HEK293T (cell line): ENCODE data around the gene C22orf42.
"Not testable (repeated sequence)": the region's sequence is repeated elsewhere in the genome, so short reads cannot be mapped to it uniquely, and the experiment has no call there.

ENCODE experiments used
- CTCF ChIA-PET: fragments of 350-600 bp; formaldehyde crosslinking; extraction: SDS; loops from one replicate; lab custom pipeline; 2021; ENCODE audit warnings: antibody characterized with exemption, inconsistent platforms; lab: Yijun Ruan, JAX
- POLR2A ChIA-PET: fragments of 350-600 bp; formaldehyde crosslinking; extraction: SDS; loops from one replicate; lab custom pipeline; 2020; ENCODE audit warnings: antibody characterized with exemption, inconsistent platforms; lab: Yijun Ruan, JAX
- DNase-seq: peaks from one replicate; pipeline ENCODE4 v3.0.0; 2012; ENCODE audit warnings: mixed read lengths; ENCODE audit errors: extremely low spot score
- ARNT ChIP-seq: fragments of 450-650 bp; IDR thresholded peaks from 2 replicates; pipeline ENCODE4 v1.6.1; 2017; ENCODE audit warnings: mild to moderate bottlenecking
- BHLHE40 ChIP-seq: fragments of 450-650 bp; IDR thresholded peaks from 2 replicates; pipeline ENCODE4 v1.6.1; 2016; ENCODE audit warnings: mild to moderate bottlenecking, moderate library complexity, borderline replicate concordance
- CTBP1 ChIP-seq: fragments of 450-650 bp; IDR thresholded peaks from 2 replicates; pipeline ENCODE4 v1.6.1; 2016; ENCODE audit warnings: borderline replicate concordance
- ELF4 ChIP-seq: fragments of 450-650 bp; IDR thresholded peaks from 2 replicates; pipeline ENCODE4 v1.6.1; 2017; ENCODE audit warnings: antibody characterized with exemption
- FOXA1 ChIP-seq: fragments of 450-650 bp; IDR thresholded peaks from 2 replicates; pipeline ENCODE4 v1.6.1; 2016; ENCODE audit warnings: mild to moderate bottlenecking
- FOXK2 ChIP-seq: fragments of 450-650 bp; IDR thresholded peaks from 2 replicates; pipeline ENCODE4 v1.6.1; 2016; ENCODE audit warnings: mild to moderate bottlenecking
- FOXM1 ChIP-seq: fragments of 450-650 bp; IDR thresholded peaks from 2 replicates; pipeline ENCODE4 v1.6.1; 2017; ENCODE audit warnings: mild to moderate bottlenecking, borderline replicate concordance
- HDGF ChIP-seq: fragments of 450-650 bp; IDR thresholded peaks from 2 replicates; pipeline ENCODE4 v1.6.1; 2017; ENCODE audit warnings: antibody characterized with exemption, borderline replicate concordance
- L3MBTL2 ChIP-seq: fragments of 450-650 bp; conservative IDR thresholded peaks from 2 replicates; pipeline ENCODE4 v1.6.1; 2016; ENCODE audit warnings: mild to moderate bottlenecking
- LEF1 ChIP-seq: fragments of 450-650 bp; IDR thresholded peaks from 2 replicates; pipeline ENCODE4 v1.6.1; 2017; ENCODE audit warnings: mild to moderate bottlenecking, borderline replicate concordance
- NFRKB ChIP-seq: fragments of 450-650 bp; IDR thresholded peaks from 2 replicates; pipeline ENCODE4 v1.6.1; 2016; ENCODE audit warnings: mild to moderate bottlenecking, moderate library complexity
- PKNOX1 ChIP-seq: fragments of 450-650 bp; IDR thresholded peaks from 2 replicates; pipeline ENCODE4 v1.6.1; 2016
- SP1 ChIP-seq: fragments of 450-650 bp; IDR thresholded peaks from 2 replicates; pipeline ENCODE4 v1.6.1; 2017
- SUZ12 ChIP-seq: fragments of 450-650 bp; IDR thresholded peaks from 2 replicates; pipeline ENCODE4 v1.6.1; 2016; ENCODE audit warnings: mild to moderate bottlenecking
- TARDBP ChIP-seq: fragments of 450-650 bp; IDR thresholded peaks from 2 replicates; pipeline ENCODE4 v1.6.1; 2016
- ZNF384 ChIP-seq: fragments of 450-650 bp; IDR thresholded peaks from 2 replicates; pipeline ENCODE4 v1.6.1; 2016

C22orf42 gene

DNA sequence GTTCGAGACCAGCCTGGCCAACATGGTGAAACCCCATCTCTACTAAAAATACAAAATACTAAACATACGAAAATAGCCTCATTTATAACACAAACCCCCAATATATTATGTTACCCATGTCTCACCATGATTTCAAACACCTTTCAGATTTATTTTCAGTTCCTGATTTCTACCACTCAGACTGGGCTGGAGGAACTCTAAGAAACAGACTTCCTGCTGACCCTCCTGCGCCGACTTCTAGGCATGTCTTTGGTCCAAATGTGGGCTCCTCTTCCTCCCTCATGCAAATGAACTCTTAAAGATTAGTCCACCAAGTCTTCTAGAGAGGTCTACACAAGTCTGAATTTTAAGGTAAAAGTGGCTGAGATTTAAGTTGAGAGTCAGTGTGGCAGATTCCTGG is 10.7 kb downstream of the C22orf42 start:
- POLR2A ChIA-PET, CTCF ChIA-PET, DNase-seq: not testable (repeated sequence)

- POLR2A ChIA-PET, DNase-seq, CTCF ChIA-PET: not testable (repeated sequence)
Measured at GRCh38 chr22:32147128-32147527, 12.0 kb downstream of the C22orf42 start.

DNA sequence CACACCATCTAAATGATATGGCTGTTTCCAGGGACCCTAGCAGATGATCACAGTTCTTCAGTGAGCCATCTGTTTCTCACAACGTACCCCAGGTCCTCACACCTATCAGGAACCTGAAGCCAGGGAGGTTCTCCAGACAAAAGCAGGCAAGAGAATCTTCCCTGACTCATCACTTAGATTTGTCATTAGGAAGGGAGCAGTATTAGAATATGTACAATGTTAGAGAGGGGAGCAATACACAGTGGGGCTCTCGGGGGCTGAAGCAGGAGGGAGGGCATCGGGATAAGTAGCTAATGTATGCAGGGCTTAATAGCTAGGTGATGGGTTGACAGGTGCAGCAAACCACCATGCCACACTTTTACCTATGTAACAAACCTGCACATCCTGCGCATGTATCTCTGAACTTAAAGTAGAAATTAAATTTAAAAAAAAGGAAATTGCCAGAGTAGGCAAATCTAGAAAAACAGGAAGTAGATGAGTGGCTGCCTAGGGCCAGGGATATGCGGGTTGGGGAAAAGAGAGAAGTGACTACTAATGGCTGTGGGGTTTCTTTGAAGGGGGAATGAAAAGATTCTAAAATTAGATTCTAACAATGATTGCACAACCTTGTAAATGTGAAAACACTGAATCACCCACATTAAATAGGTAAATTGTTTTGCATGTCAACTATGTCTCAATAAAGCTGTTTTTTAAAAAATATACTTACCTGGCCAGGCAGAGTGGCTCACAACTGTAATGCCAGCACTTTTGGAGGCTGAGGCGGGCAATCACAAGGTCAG is 14.4 kb downstream of the C22orf42 start:
- TF ChIP-seq PKNOX1 = no peak
- TF ChIP-seq BHLHE40 = no peak
- TF ChIP-seq ARNT = no peak
- TF ChIP-seq CTBP1 = no peak
- no peak for DNase-seq
- ChIA-PET POLR2A (no interaction called here), CTCF (interaction anchor here (0.6 kb wide), 1 partner anchor 517 kb away, joined by 3 read pairs; no protein-coding TSS in a partner anchor)

GRCh38 chr22:32142600-32142999 is 16.5 kb downstream of the C22orf42 start:
- DNase-seq = no peak
- ChIA-PET CTCF (no interaction called here), POLR2A (no interaction called here)
- no peak for TF ChIP-seq ELF4
- no peak for TF ChIP-seq ARNT
- TF ChIP-seq HDGF = no peak
- no peak for TF ChIP-seq L3MBTL2
- no peak for TF ChIP-seq PKNOX1
- no peak for TF ChIP-seq ZNF384
- TF ChIP-seq NFRKB = no peak
- no peak for TF ChIP-seq FOXA1
- TF ChIP-seq FOXK2 = no peak
- TF ChIP-seq BHLHE40 = no peak
- no peak for TF ChIP-seq LEF1
- TF ChIP-seq SUZ12 = no peak
- no peak for TF ChIP-seq FOXM1
- no peak for TF ChIP-seq SP1
- no peak for TF ChIP-seq TARDBP
- TF ChIP-seq CTBP1 = no peak

- POLR2A ChIA-PET, DNase-seq, CTCF ChIA-PET: not testable (repeated sequence)
Measured at GRCh38 chr22:32140688-32141087, 18.4 kb downstream of the C22orf42 start.

GRCh38 chr22:32138576-32138975 is 20.5 kb downstream of the C22orf42 start:
- DNase-seq, CTCF ChIA-PET, POLR2A ChIA-PET: not testable (repeated sequence)

- DNase-seq, POLR2A ChIA-PET, CTCF ChIA-PET: not testable (repeated sequence)
Measured at GRCh38 chr22:32137731-32138324, 21.3 kb downstream of the C22orf42 start.

DNA sequence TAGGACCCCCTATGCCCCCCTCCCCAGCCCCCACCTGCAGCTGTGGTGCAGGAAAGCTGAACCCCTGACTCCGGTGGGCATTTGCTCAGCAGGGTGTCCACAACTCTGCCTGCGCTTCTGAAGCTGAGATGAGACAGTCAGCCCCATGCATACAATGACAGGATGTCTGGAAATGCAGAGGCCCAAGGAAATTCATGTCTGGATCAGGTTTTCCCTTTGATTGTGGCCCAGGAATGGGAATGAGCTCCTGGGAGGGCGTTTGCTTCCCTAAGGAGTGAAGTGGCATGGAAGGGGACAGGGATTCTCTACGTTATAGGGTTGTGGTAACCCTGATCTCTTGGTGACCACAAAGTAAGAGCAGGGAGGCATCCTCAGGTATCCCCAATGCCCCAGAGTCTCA is 22.2 kb downstream of the C22orf42 start:
- DNase-seq, CTCF ChIA-PET, POLR2A ChIA-PET: not testable (repeated sequence)

GRCh38 chr22:32135958-32136357 is 23.1 kb downstream of the C22orf42 start:
- CTCF ChIA-PET, POLR2A ChIA-PET, DNase-seq: not testable (repeated sequence)

GRCh38 chr22:32134796-32135195 is 24.3 kb downstream of the C22orf42 start:
- CTCF ChIA-PET = interaction anchor here (0.6 kb wide), 1 partner anchor 154 kb away, joined by 4 read pairs; no protein-coding TSS in a partner anchor
- DNase-seq, POLR2A ChIA-PET: not testable (repeated sequence)
